Neural progenitor cell (in vitro differentiated cells): ENCODE measurements around the gene MTG1. TPM values are rescaled to one million over a fixed set of nuclear protein-coding genes. Genes with fewer than 3 reads are reported as not detected.

ENCODE experiments used
- DNase-seq: peaks from one replicate; pipeline ENCODE4 v3.0.0-alpha.2; 2016; ENCODE audit warnings: low spot score
- H2AFZ ChIP-seq: fragments of 200-600 bp; sonication (generic); replicated peaks from 2 replicates; pipeline ENCODE4 v1.6.1; 2016; ENCODE audit warnings: antibody characterized with exemption
- H3F3A ChIP-seq: fragments of 200-600 bp; sonication (generic); 2 replicates; pipeline ENCODE4 v1.6.1; 2016; ENCODE audit warnings: antibody characterized with exemption, low read depth
- H3K27ac ChIP-seq: fragments of 200-600 bp; sonication (generic); 2 replicates; pipeline ENCODE4 v1.5.1; 2016; ENCODE audit warnings: mild to moderate bottlenecking
- H3K27me3 ChIP-seq: fragments of 200-600 bp; sonication (generic); 2 replicates; pipeline ENCODE4 v1.6.1; 2016; ENCODE audit warnings: mild to moderate bottlenecking, moderate library complexity
- H3K36me3 ChIP-seq: fragments of 200-600 bp; sonication (generic); 2 replicates; pipeline ENCODE4 v1.5.1; 2016
- H3K4me1 ChIP-seq: fragments of 200-600 bp; sonication (generic); 2 replicates; pipeline ENCODE4 v1.6.1; 2016; ENCODE audit warnings: mixed run types
- H3K4me2 ChIP-seq: fragments of 200-600 bp; sonication (generic); 2 replicates; pipeline ENCODE4 v1.6.1; 2016
- H3K4me3 ChIP-seq: fragments of 200-600 bp; sonication (generic); 2 replicates; pipeline ENCODE4 v1.5.1; 2016
- H3K79me2 ChIP-seq: fragments of 200-600 bp; sonication (generic); 2 replicates; pipeline ENCODE4 v1.6.1; 2016; ENCODE audit warnings: low read depth
- H3K9ac ChIP-seq: fragments of 200-600 bp; sonication (generic); 2 replicates; pipeline ENCODE4 v1.6.1; 2016
- H3K9me3 ChIP-seq: fragments of 200-600 bp; sonication (generic); 2 replicates; pipeline ENCODE4 v1.5.1; 2016; ENCODE audit warnings: low read depth
- H4K20me1 ChIP-seq: fragments of 200-600 bp; sonication (generic); 2 replicates; pipeline ENCODE4 v1.6.1; 2016; ENCODE audit warnings: low read depth
- H3K27ac Mint-ChIP-seq: 3 replicates; pipeline ENCODE4 v1.8.0; 2021; ENCODE audit warnings: mixed read lengths
- H3K27me3 Mint-ChIP-seq: 2 replicates; pipeline ENCODE4 v1.8.0; 2022; ENCODE audit warnings: low read depth, mild to moderate bottlenecking, inconsistent platforms, moderate library complexity, mixed read lengths; ENCODE audit not compliant: insufficient read depth
- H3K36me3 Mint-ChIP-seq: 3 replicates; pipeline ENCODE4 v1.8.0; 2021; ENCODE audit warnings: mixed read lengths
- H3K4me1 Mint-ChIP-seq: 3 replicates; pipeline ENCODE4 v1.8.0; 2021; ENCODE audit warnings: mixed read lengths
- H3K4me3 Mint-ChIP-seq: 3 replicates; pipeline ENCODE4 v1.8.0; 2021; ENCODE audit warnings: mild to moderate bottlenecking, moderate library complexity, mixed read lengths
- H3K9me3 Mint-ChIP-seq: 3 replicates; pipeline ENCODE4 v1.8.0; 2020; ENCODE audit warnings: mixed read lengths
- CTCF ChIP-seq: fragments of 200-600 bp; sonication (generic); IDR thresholded peaks from 2 replicates; pipeline ENCODE4 v1.5.1; 2017; ENCODE audit warnings: antibody characterized with exemption, mild to moderate bottlenecking
- EZH2 ChIP-seq: fragments of 200-600 bp; sonication (generic); IDR thresholded peaks from 2 replicates; pipeline ENCODE4 v1.6.1; 2017; ENCODE audit warnings: antibody characterized with exemption, mild to moderate bottlenecking, moderate library complexity
- EZH2phosphoT487 ChIP-seq: fragments of 200-600 bp; sonication (generic); IDR thresholded peaks from 2 replicates; pipeline ENCODE4 v1.6.1; 2017; ENCODE audit warnings: antibody characterized with exemption
- total RNA-seq: library from RNA; depleted of rRNA; stranded (reverse); fragments of >200 nt; gene quantifications from 2 replicates; pipeline ENCODE4 v1.2.3, GENCODE V29; 2015; ENCODE audit warnings: low replicate concordance

MTG1 gene
- total RNA-seq, 1 donor from 2014 or later: 28.0 TPM

GRCh38 chr10:133420579-133420978 lies 26.6 kb downstream of the MTG1 start:
- H3K79me2 ChIP-seq: no peaks in the 10 kb centered on the region
- Mint-ChIP-seq H3K4me1 (no peaks in the 10 kb centered on the region), H3K27me3 (peaks cover 3% of the 10 kb centered on the region), H3K9me3 (peaks cover 5% of the 10 kb centered on the region), H3K36me3 (peaks cover 7% of the 10 kb centered on the region), H3K27ac (no peak overlapping the region), H3K4me3 (no peak overlapping the region)
- DNase-seq: no peak
- no peak overlapping the region for H3K27ac ChIP-seq
- no peaks in the 10 kb centered on the region for H3K4me1 ChIP-seq
- peaks cover 19% of the 10 kb centered on the region for H4K20me1 ChIP-seq
- H3K36me3 ChIP-seq: no peaks in the 10 kb centered on the region
- no peak overlapping the region for H3K9ac ChIP-seq
- TF ChIP-seq EZH2phosphoT487: no peak
- no peak for TF ChIP-seq CTCF
- TF ChIP-seq EZH2: no peak
- H3K27me3 ChIP-seq: peaks cover 28% of the 10 kb centered on the region
- H3F3A ChIP-seq: peaks cover 12% of the 10 kb centered on the region
- no peaks in the 10 kb centered on the region for H3K9me3 ChIP-seq
- H3K4me3 ChIP-seq: no peak overlapping the region
- no peak overlapping the region for H3K4me2 ChIP-seq
- no peak overlapping the region for H2AFZ ChIP-seq

GRCh38 chr10:133421336-133422222 lies 27.6 kb downstream of the MTG1 start:
- Mint-ChIP-seq H3K9me3 (no peaks in the 10 kb centered on the region), H3K27me3 (peaks cover 3% of the 10 kb centered on the region), H3K4me1 (no peaks in the 10 kb centered on the region), H3K4me3 (peak overlapping the region; percentile 33), H3K36me3 (peaks cover 3% of the 10 kb centered on the region), H3K27ac (no peak overlapping the region)
- Histone ChIP-seq H3K4me3 (no peak overlapping the region), H3K27ac (no peak overlapping the region), H3F3A (peaks cover 12% of the 10 kb centered on the region), H3K79me2 (no peaks in the 10 kb centered on the region), H3K36me3 (no peaks in the 10 kb centered on the region), H3K4me2 (no peak overlapping the region), H3K9ac (no peak overlapping the region), H2AFZ (no peak overlapping the region), H3K27me3 (peaks cover 28% of the 10 kb centered on the region), H3K9me3 (no peaks in the 10 kb centered on the region), H3K4me1 (no peaks in the 10 kb centered on the region), H4K20me1 (peaks cover 19% of the 10 kb centered on the region)
- no peak for DNase-seq
- no peak for TF ChIP-seq CTCF
- TF ChIP-seq EZH2phosphoT487: no peak
- no peak for TF ChIP-seq EZH2

GRCh38 chr10:133422223-133422806 lies 28.4 kb downstream of the MTG1 start:
- Histone ChIP-seq H3K9ac (no peak overlapping the region), H3F3A (peaks cover 12% of the 10 kb centered on the region), H3K4me2 (no peak overlapping the region), H3K79me2 (no peaks in the 10 kb centered on the region), H3K9me3 (no peaks in the 10 kb centered on the region), H3K36me3 (no peaks in the 10 kb centered on the region), H2AFZ (no peak overlapping the region), H3K4me1 (no peaks in the 10 kb centered on the region), H3K4me3 (no peak overlapping the region), H3K27ac (no peak overlapping the region), H3K27me3 (peaks cover 28% of the 10 kb centered on the region), H4K20me1 (peaks cover 19% of the 10 kb centered on the region)
- no peak overlapping the region for H3K27ac Mint-ChIP-seq
- peak overlapping the region; percentile 43 for H3K4me3 Mint-ChIP-seq
- DNase-seq: no peak
- H3K36me3 Mint-ChIP-seq: peaks cover 3% of the 10 kb centered on the region
- H3K27me3 Mint-ChIP-seq: peaks cover 3% of the 10 kb centered on the region
- TF ChIP-seq CTCF (no peak), EZH2phosphoT487 (no peak), EZH2 (no peak)
- H3K4me1 Mint-ChIP-seq: no peaks in the 10 kb centered on the region
- no peaks in the 10 kb centered on the region for H3K9me3 Mint-ChIP-seq
